ENCODE data around the gene SELENON. TPM values are rescaled to one million over a fixed set of nuclear protein-coding genes. Genes with fewer than 3 reads are reported as not detected.
A peak's percentile ranks its signal among the peaks of the same experiment; 100 is the strongest.

SELENON gene
- total and polyA plus RNA-seq, 8 donors = 85.2 to 107 (median 96.4) TPM

GRCh38 chr1:25818569-25818968 lies 18.6 kb downstream of the SELENON start:
- Histone ChIP-seq H3K9me3 (no peaks in the 10 kb centered on the region), H3K4me1 (peaks cover 9 to 37% of the 10 kb centered on the region in 2 donors), H3K27ac (peak overlapping the region; percentile 48 to 90), H3K4me3 (peak overlapping the region; percentile 89 to 94), H3K36me3 (peaks cover 0 to 30% of the 10 kb centered on the region in 2 donors), H3K27me3 (no peaks in the 10 kb centered on the region)
- TF ChIP-seq CTCF (IDR thresholded peaks at IDR 0.05) = no peak
- DNase-seq = no peak
- ATAC-seq = no peak
- intact Hi-C loops (cut with DNase I) = no loop called here

GRCh38 chr1:25819491-25820246 lies 19.7 kb downstream of the SELENON start, which contains the start of gene MTFR1L:
Gene MTFR1L (plus strand): TSS chr1:25819954. CDS start chr1:25823105, 3,151 bp downstream.
- intact Hi-C loops (cut with DNase I) = no loop called here
- DNase-seq = peak; percentile 86 to 98 (median 92)

GRCh38 chr1:25820247-25821111 lies 20.5 kb downstream of the SELENON start:
- H3K4me1 ChIP-seq = peaks cover 9 to 37% of the 10 kb centered on the region in 2 donors
- H3K4me3 ChIP-seq = peak overlapping the region; percentile 89 to 94
- no peak for TF ChIP-seq CTCF (IDR thresholded peaks at IDR 0.05)
- peaks cover 0 to 19% of the 10 kb centered on the region in 2 donors for H3K36me3 ChIP-seq
- H3K9me3 ChIP-seq = no peaks in the 10 kb centered on the region
- peak; percentile 51 for ATAC-seq
- intact Hi-C loops (cut with DNase I) = no loop called here
- peak overlapping the region; percentile 89 to 90 for H3K27ac ChIP-seq
- no peaks in the 10 kb centered on the region for H3K27me3 ChIP-seq
- peak in 3 of 4 donors; percentile 53 to 86 (median 60) for DNase-seq

More at GRCh38 chr1:25819491-25820246, 19.7 kb downstream of the SELENON start, which contains the start of gene MTFR1L:
- Histone ChIP-seq H3K4me1 (peaks cover 9 to 37% of the 10 kb centered on the region in 2 donors), H3K4me3 (peak within 1 kb of the TSS; percentile 89 to 94), H3K27me3 (no peaks in the 10 kb centered on the region), H3K36me3 (peaks cover 0 to 27% of the 10 kb centered on the region in 2 donors), H3K9me3 (no peaks in the 10 kb centered on the region), H3K27ac (peak within 1 kb of the TSS; percentile 89 to 90)
- peak; percentile 94 for ATAC-seq
- TF ChIP-seq CTCF (IDR thresholded peaks at IDR 0.05) = no peak

GRCh38 chr1:25821112-25821476 lies 21.1 kb downstream of the SELENON start:
- Histone ChIP-seq H3K4me1 (peaks cover 9 to 37% of the 10 kb centered on the region in 2 donors), H3K27ac (peak overlapping the region in 1 of 2 donors; percentile 89), H3K27me3 (no peaks in the 10 kb centered on the region), H3K4me3 (peak overlapping the region; percentile 89 to 94), H3K9me3 (no peaks in the 10 kb centered on the region), H3K36me3 (peaks cover 0 to 19% of the 10 kb centered on the region in 2 donors)
- no peak for DNase-seq
- no peak for TF ChIP-seq CTCF (IDR thresholded peaks at IDR 0.05)
- ATAC-seq = no peak
- intact Hi-C loops (cut with DNase I) = no loop called here

Data from left lung (tissue), 10 donors.